HUDEP-2 (cell line): ENCODE results near the gene SLC34A1.
"Not testable (repeated sequence)": the region's sequence is repeated elsewhere in the genome, so short reads cannot be mapped to it uniquely, and the experiment has no call there.

ENCODE experiments used
- DNase-seq, 76 experiments: peaks; one replicate each; lab custom pipeline; 2025; ENCODE audit not compliant: unreplicated experiment in 76 of 76; lab: John Stamatoyannopoulos, UW

The SLC34A1 gene

DNA sequence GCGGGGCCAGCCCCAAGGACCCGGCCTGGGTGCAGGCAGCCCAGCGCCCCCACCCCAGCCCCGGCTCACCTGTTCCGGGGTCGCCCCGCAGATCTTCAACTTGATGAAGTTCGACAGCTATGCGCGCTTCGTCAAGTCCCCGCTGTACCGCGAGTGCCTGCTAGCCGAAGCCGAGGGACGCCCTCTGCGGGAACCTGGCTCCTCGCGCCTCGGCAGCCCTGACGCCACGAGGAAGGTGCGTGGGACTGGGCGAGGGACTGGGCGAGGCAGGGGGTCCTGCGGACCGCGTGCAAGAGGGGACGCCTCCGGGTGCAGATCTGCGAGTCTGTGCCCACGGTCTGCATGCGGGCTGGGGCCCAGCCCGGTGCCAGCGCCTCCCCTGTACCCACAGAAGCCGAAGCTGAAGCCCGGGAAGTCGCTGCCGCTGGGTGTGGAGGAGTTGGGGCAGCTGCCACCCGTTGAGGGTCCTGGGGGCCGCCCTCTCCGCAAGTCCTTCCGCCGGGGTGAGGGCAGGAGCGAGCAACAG is 16.8 kb upstream of the SLC34A1 start:
- no peak for DNase-seq

DNA sequence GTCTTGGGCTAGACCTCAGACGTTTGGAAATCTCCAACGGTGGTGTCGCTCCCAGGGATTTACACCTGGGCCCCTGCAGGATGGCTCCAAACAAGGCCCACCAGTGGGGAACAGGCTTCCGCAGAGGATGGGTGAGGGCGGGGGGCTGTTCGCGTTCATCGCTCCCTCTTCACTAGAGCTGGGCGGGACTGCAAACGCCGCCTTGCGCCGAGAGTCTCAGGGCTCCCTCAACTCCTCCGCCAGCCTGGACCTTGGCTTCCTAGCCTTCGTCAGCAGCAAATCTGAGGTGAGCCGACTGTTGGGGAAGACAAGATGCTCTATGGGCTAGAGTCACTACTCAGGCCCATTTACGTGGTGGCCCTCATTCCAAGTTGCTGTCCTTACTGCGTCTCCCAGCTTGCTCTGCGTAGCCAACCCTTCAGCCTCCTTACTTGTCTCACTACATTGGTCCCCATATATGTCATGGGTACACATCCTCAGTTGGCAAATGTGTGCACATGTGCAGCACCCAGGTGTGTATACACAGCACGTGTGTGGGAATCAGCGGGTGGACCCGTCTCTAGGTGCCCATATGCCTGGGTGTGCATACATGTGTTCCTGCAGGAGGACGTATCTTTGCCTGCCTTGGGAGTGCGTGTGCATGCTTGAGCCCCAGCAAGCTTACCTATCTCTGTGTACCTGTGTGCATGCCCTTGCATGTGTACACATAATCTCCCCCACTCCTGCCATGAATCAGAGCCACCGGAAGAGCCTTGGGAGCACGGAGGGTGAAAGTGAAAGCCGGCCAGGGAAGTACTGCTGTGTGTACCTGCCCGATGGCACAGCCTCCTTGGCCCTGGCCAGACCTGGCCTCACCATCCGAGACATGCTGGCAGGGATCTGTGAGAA is 16.0 kb upstream of the SLC34A1 start:
- DNase-seq: no peak

GRCh38 chr5:177368869-177369644 is 15.2 kb upstream of the SLC34A1 start:
- DNase-seq: peak in 26 of 76 experiments; percentile 5 to 41 (median 23)

DNA sequence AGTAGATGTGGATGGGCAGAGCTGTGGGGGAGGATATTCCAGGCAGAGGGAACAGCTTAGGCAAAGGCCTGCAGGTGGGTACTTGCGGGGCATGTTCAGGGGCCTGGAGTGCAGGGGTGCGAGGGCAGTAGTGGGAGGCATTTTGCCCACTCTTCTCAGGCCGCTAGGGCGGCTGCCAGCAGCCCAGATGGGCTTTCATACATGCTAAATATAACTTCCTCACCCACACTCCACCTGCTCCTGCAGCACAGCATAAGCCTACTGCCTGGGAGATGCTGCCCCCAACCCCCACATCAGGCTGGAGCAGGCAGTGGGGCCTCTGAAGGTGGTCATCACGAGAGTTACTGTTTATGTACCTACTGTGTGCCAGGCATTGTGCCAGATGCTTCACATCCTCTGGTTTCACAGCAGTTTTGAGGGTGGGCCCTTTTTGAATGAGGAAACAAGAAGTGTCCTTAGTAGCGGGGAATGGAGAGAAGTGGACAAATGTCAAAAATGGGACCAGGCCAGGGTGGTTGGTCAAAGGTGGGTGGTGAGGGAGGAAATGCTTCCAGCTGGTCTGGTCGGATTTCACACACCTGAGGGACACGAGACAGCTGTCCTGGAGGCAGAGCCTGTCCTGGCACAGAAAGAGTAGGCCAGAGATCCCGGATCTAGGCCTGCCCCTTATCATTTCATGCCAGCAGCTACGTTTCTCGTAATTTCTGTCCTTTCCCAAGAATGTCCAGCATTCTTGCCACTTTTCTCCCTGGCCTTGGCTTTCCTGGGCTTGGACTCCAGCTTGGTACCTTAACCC is 14.4 kb upstream of the SLC34A1 start:
- peak in 1 of 76 experiments; percentile 3 for DNase-seq

DNA sequence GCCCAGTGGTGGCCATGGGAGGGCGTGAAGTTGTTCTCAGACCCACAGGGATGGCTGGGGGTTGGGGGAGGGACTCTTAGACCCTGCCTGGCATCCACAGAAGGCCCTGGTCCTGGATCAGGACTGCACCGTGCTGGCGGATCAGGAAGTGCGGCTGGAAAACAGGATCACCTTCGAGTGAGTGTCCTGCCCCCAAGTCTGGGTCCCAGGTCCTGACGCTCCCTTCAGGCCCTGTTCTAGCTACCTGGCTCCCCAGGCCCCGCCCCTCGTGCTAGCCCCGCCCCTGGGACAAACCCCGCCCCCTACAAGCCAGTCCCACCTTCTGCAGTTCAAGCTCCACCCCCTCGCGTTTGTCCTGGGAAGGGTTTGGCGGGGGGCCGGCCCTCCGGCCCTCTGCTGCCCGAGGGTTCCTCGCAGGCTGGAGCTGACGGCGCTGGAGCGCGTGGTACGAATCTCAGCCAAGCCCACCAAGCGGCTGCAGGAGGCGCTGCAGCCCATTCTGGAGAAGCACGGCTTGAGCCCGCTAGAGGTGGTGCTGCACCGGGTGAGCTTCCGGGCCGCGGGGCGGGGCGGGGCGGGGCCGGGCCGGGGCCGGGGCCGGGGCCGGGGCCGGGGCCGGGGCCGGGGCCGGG is 13.6 kb upstream of the SLC34A1 start:
- DNase-seq: peak in 73 of 76 experiments; percentile 19 to 83 (median 69)

DNA sequence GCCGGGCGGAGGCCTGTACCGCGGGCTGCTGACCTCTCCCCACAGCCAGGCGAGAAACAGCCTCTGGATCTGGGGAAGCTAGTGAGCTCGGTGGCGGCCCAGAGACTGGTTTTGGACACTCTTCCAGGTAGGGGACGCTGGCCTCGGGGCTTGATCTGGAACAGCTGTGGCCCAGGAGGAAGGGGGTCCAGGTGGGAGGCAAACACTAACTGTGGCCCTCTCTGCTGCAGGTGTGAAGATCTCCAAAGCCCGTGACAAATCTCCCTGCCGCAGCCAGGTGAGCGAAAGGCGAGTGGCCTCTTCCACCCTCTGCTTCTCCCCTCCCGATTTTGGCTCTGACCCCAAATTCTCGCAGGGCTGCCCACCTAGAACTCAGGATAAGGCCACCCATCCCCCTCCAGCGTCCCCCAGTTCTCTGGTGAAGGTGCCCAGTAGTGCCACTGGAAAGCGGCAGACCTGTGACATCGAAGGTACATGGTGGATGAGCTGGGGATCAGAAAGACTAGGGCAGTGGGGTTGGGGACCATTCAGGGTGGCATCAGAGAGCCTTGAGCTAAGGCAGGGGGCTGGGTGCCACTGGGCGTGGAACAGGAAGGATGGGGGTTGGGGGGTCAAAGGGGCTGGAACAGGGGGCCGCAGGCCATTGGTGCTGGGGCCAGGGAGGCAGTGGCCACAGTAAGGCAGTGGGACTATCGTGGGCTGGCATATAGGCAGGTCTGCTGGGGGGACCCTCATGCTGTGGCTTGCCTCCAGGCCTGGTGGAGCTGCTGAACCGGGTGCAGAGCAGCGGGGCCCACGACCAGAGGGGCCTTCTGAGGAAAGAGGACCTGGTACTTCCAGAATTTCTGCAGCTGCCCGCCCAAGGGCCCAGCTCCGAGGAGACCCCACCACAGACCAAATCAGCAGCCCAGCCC is 12.9 kb upstream of the SLC34A1 start:
- no peak for DNase-seq

GRCh38 chr5:177372034-177372896 is 12.0 kb upstream of the SLC34A1 start:
- no peak for DNase-seq

- no peak for DNase-seq
Measured at GRCh38 chr5:177372910-177373309, 11.3 kb upstream of the SLC34A1 start.

GRCh38 chr5:177373806-177374205 is 10.4 kb upstream of the SLC34A1 start:
- no peak for DNase-seq

- no peak for DNase-seq
Measured at GRCh38 chr5:177374211-177374610, 10.0 kb upstream of the SLC34A1 start.

- not testable (repeated sequence) for DNase-seq
Measured at GRCh38 chr5:177375516-177375915, 8.7 kb upstream of the SLC34A1 start.

- DNase-seq: no peak
Measured at GRCh38 chr5:177376107-177376506, 8.1 kb upstream of the SLC34A1 start.

DNA sequence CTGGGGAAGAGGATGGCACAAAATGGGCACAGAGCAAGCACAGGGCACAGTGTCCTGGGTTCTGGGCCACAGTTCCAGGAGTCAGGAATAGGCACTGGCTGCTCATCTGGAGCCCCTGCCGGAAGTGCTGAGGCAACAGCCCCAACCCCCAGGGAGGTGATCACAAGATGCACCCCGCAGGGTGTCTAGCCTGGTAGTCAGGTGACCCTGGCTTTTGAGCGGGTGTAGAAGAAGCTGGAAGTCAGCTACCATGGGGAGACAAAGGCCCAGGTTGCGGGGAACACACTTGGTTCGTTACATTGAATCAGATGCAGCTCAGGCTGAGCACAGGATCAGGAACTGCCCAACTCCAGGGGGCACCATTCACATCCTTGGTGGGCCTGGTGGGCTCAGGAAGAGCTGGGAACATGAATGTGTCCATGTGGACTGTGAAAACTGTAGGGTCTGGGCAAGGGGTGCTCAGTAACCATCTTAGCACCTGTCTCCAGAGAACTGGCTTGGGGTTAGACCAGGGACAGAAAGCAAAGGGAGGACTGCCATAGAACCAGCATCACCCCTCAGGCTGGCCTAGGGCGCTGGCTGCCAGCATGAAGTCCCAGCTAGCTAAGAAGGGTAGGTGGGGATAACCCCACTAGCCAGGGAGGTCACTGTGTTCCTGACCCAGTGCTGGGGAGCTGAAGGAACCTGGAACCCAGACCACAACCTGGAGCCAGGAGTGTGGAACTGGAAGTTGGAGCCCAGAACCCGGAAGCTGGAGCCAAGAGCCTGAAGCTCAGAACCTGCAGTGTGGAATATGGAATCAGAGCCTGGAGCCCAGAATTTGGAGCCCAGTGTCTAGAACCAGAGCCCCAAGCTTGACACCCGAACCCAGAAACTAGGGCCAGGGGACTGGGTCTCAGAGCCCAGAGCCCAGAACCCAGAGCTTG is 6.1 kb upstream of the SLC34A1 start:
- no peak for DNase-seq

- peak in 27 of 76 experiments; percentile 8 to 47 (median 18) for DNase-seq
Measured at GRCh38 chr5:177378884-177379883, 5.0 kb upstream of the SLC34A1 start.

- no peak for DNase-seq
Measured at GRCh38 chr5:177380805-177381126, 3.5 kb upstream of the SLC34A1 start.

GRCh38 chr5:177382423-177383029 is 1.7 kb upstream of the SLC34A1 start:
- peak in 55 of 76 experiments; percentile 4 to 68 (median 40) for DNase-seq
